Fibroblast of pulmonary artery (primary cell): Measurements from ENCODE around the gene ARHGAP31.

Source experiments
- DNase-seq: peaks from one replicate; pipeline ENCODE4 v3.0.0-alpha.2; 2010; ENCODE audit warnings: low read depth
- H3K4me3 ChIP-seq: replicated peaks from 2 replicates; pipeline ENCODE4 v1.5.1; 2011; ENCODE audit warnings: low read depth, mild to moderate bottlenecking, control low read depth, low read length, moderate library complexity
- CTCF ChIP-seq: IDR thresholded peaks from 2 replicates; pipeline ENCODE4 v1.5.1; 2011; ENCODE audit warnings: mild to moderate bottlenecking, control low read depth, low read length, inconsistent platforms; ENCODE audit errors: missing control alignments

Gene ARHGAP31

DNA sequence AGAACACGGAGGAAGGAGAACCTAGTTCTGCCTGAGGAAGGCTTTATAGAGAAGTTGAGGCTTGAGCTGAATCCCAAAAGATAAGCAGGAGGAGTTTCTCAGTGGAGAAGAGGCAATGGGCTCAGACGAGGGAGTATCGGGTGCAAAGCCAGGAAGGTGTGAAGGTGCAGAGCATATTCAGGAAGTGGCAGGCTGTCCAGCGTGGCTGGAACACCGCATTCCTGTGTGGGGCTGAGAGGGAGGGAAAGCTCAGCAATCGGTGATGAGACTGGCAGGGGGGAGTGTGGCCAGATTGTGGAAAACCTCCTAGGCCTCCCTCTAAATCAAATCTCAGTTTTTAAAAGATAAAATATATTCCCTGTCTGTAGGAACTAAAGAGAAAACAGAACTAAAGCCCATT, 63.0 kb downstream of the ARHGAP31 start:
- peak; percentile 24 for DNase-seq
- peak overlapping the region; percentile 1 for H3K4me3 ChIP-seq
- TF ChIP-seq CTCF = no peak

GRCh38 chr3:119359476-119360326, 65.5 kb downstream of the ARHGAP31 start:
- TF ChIP-seq CTCF = no peak
- no peak for DNase-seq

DNA sequence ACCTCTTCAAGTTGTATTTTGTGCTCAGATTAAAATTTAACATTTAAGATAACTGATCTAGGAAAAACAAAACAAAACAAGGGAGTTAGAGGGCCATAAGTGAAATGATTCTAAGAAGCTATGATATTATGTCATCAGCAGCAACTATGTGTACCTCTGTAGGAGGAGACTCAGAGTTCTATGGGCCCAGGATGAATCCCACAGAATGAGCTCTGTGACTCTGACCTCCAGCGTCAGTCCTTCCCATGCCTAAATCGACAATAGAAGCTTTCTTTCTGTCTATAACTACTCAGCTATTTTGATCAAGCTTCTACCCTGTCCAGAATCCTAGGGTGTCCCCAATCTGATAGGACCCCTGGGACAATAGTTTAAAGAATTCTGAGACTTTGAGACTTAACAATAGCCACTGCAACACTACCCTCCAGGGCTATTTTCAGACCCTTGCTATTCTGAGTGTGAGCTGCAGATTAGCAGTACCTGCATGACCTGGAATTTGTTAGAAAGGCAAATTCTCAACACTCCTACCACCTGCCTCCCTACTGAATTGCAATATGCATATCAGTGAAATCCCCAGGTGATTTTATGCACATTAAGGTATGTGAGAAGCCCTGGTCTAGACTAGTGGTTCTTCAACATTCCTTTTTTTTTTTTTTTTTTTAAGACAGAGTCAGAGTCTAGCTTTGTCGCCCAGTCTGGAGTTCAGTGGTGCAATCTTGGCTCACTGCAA, 66.7 kb downstream of the ARHGAP31 start:
- no peak overlapping the region for H3K4me3 ChIP-seq
- TF ChIP-seq CTCF = no peak
- no peak for DNase-seq

More at GRCh38 chr3:119359476-119360326, 65.5 kb downstream of the ARHGAP31 start:
- H3K4me3 ChIP-seq = no peak overlapping the region

GRCh38 chr3:119362010-119362409, 67.8 kb downstream of the ARHGAP31 start:
- no peak overlapping the region for H3K4me3 ChIP-seq
- TF ChIP-seq CTCF = no peak
- DNase-seq = no peak

GRCh38 chr3:119362940-119363725, 69.0 kb downstream of the ARHGAP31 start:
- no peak for TF ChIP-seq CTCF
- no peak overlapping the region for H3K4me3 ChIP-seq
- no peak for DNase-seq

- TF ChIP-seq CTCF = no peak
- no peak overlapping the region for H3K4me3 ChIP-seq
- no peak for DNase-seq
These were observed 70.2 kb downstream of the ARHGAP31 start for GRCh38 chr3:119364401-119364800.
